GM19438 (cell line): ENCODE measurements around the gene THUMPD1.
"Not testable (repeated sequence)": the region's sequence is repeated elsewhere in the genome, so short reads cannot be mapped to it uniquely, and the experiment has no call there.

Experiments
- ATAC-seq: cut with Tn5 transposase; IDR thresholded peaks from one replicate; pipeline ENCODE4 v1.9.1; 2021; ENCODE audit warnings: low read depth; ENCODE audit not compliant: unreplicated experiment

Gene THUMPD1

GRCh38 chr16:20741554-20742285 is at the start of gene THUMPD1:
Gene THUMPD1, minus strand, starts transcription at chr16:20741818. Its CDS starts 79 bp downstream, at chr16:20741739.
- peak; percentile 80 for ATAC-seq

DNA sequence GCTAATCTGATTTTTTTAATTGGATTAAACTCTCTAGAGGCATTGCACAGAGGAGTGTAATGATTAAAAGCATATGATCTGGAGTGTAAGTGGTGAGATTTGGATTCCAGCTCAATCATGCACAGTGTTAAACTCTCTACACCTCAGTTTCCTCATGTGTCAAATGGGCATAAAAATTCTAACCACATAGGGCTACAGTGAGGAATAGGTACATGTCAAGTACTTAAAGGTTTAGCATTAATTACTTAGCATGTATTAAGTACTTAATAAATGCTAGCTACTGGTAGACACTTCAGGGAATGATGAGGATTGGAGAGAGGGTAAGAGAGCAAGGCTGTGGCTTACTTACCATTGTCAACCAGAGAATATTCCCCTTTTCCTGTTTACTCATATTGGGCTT is 47.5 kb upstream of the THUMPD1 start:
- ATAC-seq: no peak

- ATAC-seq: no peak
Observed at GRCh38 chr16:20784204-20784603, 42.6 kb upstream of the THUMPD1 start.

DNA sequence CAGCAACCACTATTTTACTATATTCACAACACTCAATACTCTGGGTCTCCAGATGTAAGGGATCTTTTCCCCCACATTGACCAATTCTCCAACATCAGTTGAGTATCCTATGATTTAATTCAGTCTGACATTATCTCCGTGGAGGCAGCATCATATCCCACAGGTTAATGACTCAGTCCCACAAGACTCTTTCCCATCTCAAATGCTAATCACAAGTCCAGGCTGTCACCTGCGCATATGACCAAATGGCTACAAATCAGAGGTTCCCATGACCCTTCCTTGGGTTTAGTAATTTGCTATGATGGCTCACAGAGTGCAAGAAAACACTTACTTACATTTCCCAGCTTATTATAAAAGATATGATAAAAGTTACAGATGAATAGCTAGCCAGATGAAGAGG is 40.9 kb upstream of the THUMPD1 start:
- ATAC-seq: no peak

DNA sequence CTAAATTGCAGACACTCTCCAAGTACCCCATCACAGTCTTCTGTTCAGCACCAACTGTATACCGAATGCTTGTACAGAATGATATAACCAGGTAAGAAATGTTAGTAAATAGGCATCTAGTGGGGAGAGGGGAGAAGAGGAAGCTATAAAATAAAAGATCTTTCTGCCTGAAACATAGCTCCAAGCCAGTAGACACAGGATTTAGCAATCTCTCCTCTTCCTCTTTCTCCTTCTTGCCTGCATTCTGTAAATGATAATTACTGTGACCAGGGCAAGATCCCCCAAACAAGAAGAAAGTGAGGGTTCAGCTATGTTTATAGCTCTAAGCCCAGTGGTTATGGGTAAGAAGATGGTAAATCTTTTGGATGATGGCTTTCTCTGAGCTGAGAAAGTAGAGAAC is 40.1 kb upstream of the THUMPD1 start:
- ATAC-seq: no peak

DNA sequence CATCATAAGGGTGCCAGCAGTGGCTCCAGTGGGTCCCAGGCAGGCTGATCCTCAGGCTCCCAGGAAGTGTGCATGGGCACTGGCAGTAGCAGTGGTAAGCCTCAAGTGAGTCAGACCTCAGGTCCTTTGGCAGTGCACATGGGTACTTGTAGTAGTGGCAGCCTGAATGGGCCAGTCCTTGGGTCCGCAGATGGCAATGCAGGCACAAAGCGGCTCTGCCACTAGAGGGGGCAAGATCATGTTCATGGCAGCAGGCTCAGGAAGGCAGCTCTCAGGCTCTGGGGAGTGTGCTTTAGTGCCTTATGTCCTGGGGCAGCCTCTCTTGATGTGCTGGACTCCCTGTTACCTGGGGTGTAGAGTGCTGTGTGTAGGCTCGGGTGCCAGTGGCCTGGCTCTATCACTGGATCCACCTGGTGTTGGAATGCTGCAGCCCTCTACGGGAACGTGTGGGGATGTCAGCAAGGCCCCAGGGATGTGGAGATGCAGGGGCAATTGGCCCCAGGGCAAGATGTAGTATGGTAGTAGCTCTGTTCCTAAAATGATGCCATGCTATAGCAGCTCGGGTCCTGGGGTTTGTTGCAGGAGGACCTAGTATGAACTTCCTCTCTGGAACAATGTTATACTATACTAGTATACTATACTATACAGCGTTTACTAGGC is 33.2 kb upstream of the THUMPD1 start:
- no peak for ATAC-seq

GRCh38 chr16:20773679-20774078 is 32.1 kb upstream of the THUMPD1 start:
- no peak for ATAC-seq

DNA sequence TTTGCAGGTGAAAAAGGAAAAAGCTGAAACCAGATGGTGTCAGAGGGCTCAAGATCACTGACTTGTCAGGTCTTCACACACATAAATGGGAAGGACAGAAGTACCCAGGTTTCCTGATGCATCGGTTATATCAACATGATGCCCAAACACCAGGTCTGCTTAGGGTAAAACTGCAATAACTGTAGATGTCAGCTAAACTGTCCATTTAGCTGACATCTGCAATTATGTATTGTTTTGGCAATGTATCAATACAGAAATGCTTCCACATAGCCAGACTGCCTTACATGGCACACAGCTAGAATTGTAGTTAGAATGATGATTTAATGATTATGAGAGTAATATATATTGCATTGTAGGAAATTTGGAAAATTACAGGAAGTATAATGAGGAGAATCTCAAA is 27.2 kb upstream of the THUMPD1 start:
- no peak for ATAC-seq

DNA sequence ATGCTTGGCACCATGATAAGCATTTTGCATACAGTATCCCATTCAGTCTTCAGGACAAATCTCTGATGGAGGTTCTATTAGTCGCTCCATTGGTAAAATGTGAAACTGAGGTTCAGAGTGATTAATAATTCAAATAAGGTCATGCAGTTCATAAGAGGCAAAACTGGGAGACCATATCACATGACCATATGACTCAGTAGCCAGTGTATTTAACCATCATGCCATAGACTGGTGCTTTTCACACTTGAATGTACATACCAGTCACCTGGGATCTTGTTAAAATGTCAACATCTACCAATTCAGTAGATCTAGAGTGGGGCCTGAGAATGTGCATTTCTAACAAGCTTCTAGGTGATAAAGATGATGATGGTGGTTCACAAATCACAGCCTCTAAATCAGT is 26.5 kb upstream of the THUMPD1 start:
- no peak for ATAC-seq

GRCh38 chr16:20767577-20767976 is 26.0 kb upstream of the THUMPD1 start:
- no peak for ATAC-seq

- no peak for ATAC-seq
Observed at GRCh38 chr16:20766294-20766693, 24.7 kb upstream of the THUMPD1 start.

DNA sequence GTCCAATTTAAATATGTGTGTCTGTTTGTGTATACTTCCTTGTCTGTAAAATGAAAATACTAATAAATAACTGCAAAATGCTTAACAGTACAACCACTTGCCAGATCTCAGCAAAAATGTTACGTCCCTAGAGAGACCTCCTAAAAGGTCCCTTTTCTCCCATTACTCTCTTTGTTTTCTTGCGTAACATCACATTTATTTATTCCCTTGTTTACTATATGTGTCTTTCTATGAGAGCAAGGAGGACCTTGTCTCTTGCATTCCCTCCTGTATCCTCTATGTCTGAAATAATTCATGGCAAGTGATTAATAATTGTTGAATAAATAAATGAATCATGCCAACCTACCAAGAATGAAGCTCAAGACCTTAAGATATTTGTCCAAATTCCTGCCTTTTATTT is 24.1 kb upstream of the THUMPD1 start:
- no peak for ATAC-seq

DNA sequence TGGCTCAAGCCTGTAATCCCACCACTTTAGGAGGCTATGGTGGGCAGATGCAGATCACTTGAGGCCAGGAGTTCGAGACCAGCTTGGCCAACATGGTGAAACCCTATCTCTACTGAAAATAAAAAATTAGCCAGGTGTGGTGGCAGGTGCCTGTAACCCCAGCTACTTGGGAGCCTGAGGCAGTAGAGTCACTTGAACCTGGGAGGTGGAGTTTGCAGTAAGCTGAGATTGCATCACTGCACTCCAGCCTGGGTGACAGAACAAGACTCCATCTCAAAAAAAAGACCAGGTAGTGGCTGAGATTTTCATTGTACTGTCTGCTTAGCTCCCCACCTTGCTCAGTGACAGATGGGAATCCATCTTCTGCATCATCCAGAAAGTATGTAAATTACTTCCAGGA is 22.8 kb upstream of the THUMPD1 start:
- ATAC-seq: not testable (repeated sequence)

DNA sequence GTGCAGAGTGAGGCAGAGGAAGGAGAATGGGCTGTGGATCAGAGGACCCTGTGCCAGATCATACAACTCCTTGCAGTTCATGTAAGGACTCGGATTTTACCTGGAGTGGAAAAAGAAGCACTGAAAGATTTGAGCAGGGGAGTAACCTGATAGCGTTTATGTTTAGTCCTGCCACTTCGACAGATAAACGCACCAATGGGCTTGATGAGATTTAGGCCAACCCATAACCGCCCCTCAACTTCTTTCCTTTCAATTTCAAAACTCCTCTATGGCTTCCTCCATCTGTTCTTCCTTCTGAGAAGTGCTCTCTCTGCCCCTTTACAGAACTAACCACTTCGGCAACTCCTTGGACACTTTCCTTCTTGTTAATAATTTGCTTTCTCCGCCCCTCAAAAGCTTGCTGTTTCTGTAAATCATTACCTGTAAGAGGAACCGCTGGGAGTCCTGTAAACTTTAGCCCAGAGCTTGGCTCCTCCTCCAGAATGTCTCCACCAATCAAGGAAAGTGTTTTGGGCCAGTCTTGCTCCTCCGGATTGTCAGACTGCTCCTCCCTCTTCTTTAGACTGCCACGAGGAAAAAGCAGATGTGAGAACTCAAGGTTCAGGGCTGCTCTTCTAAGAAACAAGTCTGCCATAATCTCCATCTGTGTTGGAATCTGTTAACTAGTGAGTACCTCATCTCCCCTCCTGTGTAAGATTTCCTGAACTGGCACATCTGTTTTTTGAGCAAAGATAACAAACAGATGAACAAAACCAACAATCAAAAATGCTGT is 22.0 kb upstream of the THUMPD1 start, which contains the start of gene ACSM3:
TSS of gene ACSM3 (plus strand) at position 554 of the 772 bp plus-strand sequence. CDS start 6,021 bp downstream, outside the sequence.
- ATAC-seq: peak; percentile 98

DNA sequence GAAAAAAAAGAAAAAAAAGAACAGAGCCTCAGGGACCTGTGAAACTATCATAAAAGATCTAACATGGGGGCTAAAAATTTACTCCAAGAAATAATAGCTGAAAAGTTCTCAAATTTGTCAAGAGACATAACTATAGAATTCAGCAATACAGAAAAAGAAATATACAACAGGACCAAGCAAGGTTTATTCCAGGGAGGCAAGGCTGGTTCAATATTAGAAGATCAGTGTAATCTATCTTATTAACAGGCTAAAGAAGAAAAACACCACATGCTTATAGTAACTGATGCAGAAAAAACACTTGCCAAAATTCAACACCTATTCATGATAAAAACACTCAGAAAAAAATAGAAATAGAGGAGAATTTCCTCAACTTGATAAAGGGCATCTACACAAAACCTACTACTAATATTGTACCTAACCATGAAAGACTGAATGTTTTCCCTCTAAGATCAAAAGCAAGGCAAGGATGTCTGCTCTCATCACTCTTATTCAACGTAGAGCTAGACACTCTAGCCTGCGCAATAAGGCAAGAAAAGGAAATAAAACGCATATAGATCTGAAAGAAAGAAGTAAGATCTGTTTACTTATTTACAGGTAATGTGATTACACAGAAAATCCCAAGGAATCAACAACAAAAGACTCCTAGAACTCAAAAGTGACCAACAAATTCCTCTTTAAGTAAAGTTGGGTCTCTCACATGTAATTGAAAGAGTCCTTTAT is 20.9 kb upstream of the THUMPD1 start:
- ATAC-seq: no peak

DNA sequence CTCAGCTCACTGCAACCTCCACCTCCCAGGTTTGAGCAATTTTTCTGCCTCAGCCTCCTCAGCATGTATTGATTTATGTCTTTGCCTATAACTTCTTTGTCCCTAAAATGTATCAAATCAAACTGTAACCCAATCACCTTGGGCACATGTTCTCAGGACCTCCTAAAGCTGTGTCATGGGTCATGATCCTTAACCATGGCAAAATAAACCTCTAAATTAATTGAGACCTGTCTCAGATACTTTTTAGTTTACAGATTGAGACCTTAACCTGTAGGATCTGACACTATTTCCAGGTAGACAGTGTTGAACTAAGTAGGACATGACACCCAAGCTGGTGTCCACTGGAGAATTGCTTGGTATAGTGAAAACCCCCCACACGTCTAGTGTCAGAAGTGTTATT is 19.6 kb upstream of the THUMPD1 start:
- ATAC-seq: no peak

- ATAC-seq: no peak
Observed at GRCh38 chr16:20760346-20760745, 18.7 kb upstream of the THUMPD1 start.

- ATAC-seq: not testable (repeated sequence)
Observed at GRCh38 chr16:20755799-20756198, 14.2 kb upstream of the THUMPD1 start.

DNA sequence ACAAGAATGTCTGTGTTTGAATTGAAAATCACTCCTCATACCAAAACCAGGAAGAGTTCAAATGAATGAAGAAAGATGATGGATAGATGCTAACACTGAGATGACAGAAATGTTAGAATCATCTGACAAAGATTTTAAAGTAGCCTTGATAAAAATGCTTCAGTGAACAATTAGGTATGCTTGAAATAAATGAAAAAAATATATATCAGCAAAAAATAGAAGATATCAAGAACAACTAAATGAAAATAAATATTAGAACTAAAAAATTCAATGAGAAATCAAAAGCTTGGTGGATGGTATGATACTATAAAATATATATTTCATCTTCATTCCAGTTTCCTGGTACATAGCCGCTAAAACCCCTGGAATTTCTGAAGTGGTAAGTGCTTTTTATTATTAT is 13.6 kb upstream of the THUMPD1 start:
- ATAC-seq: no peak

DNA sequence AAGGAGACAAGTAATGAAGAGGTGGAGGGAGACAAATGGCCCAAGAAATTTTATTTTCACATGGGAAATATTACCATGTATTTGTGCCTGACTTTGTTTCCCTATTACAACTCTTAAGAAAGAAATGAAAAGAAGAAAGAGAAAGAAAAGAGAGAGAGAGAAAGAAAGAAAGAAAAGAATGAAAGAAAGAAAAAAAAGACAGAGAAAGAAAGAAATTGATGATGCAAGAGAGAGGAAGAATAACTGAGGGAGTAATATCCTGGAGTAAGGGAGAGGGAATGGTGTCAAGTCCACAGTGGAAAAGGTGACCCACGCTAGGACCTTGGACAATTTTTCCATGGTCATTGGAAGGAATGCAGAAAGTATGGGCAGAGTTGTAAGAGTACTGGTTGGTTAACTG is 12.1 kb upstream of the THUMPD1 start:
- no peak for ATAC-seq

GRCh38 chr16:20750558-20750957 is 8.9 kb upstream of the THUMPD1 start:
- ATAC-seq: no peak
